ENCODE measurements around the gene NUDCD3.
"Not testable (repeated sequence)": the region's sequence is repeated elsewhere in the genome, so short reads cannot be mapped to it uniquely, and the experiment has no call there.

NUDCD3 gene

DNA sequence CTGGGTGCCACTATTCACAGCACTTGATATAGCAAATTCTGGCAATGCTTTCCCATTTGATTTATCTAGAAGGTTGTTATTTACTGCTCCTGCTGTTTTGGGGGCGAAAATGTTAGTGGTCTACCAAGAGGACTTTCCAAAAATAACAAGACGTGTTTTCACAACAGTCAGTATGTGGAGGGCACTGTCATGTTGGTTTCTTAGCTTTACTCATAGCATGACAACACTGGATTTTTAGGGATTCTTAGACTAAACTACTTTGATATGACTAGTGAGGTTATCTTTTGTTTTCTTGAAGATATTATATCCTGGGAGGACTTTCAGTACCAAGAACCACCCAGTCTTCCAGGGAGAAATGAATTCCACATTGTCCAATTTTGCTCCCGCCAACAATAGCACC lies 49.4 kb downstream of the NUDCD3 start:
- DNase-seq: no peak

- DNase-seq: no peak
Measured at GRCh38 chr7:44440577-44441078, 49.8 kb downstream of the NUDCD3 start.

DNA sequence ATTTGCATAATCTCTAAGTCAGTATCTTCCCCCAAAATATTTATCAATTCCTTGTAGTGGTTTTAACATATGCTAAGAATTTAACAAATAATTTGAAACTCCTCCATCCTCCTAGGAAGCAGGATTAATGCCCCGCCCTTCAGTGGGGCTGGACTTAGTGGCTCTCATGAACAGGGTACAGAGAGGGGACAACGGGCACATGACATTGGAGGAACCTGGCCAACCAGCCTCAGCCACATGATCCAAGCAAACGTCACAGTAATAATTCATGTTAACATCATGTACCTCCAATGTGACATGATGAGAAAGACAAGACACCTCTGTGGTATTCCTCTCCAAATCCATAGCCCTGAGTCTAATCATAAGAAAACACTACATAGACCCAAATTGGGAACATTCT lies 50.5 kb downstream of the NUDCD3 start:
- no peak for DNase-seq

DNA sequence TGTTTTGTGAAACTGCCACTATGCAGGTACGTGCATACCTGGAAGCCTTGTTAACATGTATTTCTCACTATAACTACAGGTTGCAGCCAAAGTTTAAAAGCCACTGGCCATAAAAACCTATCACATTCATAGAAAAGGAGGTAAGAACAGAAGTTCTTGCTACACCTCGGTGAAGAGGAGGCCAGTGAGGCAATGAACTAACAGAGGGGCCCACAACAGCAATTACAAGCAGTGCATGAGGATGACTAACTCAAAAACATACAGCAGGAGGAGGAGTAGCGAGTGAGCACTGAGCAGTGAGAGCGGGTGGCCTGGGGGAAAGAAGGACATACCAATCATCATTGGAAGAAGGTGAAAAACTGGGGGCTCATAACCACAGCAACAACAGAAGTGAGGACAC lies 51.6 kb downstream of the NUDCD3 start:
- DNase-seq: no peak

- DNase-seq: no peak
Measured at GRCh38 chr7:44434201-44434600, 56.3 kb downstream of the NUDCD3 start.

DNA sequence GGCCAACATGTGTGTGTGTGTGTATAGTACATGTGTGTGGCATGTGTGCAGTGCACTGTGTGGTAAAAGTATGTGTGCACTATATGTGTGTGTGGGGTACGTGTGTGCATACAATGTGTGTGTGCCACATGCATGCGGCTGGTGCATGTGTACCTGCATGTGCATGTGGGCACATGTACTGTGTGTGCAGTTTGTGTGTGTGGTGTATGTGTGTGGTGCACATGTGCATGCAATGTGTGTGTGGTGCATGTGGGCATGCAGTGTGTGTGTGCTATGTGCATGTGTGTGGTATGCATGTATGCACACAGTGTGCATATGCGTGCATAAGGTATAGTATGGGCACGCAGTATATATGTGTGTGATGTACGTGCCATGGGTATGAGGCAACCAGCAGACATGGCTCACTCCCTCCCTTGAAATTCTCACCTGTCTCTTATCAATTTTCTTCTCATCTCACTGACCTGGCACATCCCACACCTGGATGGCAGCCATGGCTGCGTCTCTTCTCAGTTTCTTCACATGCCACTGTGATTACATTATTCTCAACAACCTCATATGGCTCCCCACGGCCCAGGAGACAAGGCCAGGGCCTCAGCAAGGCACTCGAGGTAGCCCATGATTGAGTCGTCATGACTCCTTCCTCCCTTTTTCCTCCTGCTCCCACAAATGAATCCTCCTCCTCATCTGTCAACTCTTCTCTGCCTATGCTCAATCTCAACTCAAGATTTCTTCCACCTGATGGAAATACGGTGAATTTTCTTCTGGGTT lies 57.0 kb downstream of the NUDCD3 start:
- no peak for DNase-seq

- no peak for DNase-seq
Measured at GRCh38 chr7:44432381-44432977, 58.0 kb downstream of the NUDCD3 start.

- no peak for DNase-seq
Measured at GRCh38 chr7:44431091-44431608, 59.3 kb downstream of the NUDCD3 start.

- DNase-seq: no peak
Measured at GRCh38 chr7:44430054-44430453, 60.4 kb downstream of the NUDCD3 start.

- DNase-seq: not testable (repeated sequence)
Measured at GRCh38 chr7:44424762-44425161, 65.7 kb downstream of the NUDCD3 start.

- no peak for DNase-seq
Measured at GRCh38 chr7:44416941-44417340, 73.5 kb downstream of the NUDCD3 start.

GRCh38 chr7:44415510-44415909 lies 74.9 kb downstream of the NUDCD3 start:
- no peak for DNase-seq

GRCh38 chr7:44415047-44415446 lies 75.4 kb downstream of the NUDCD3 start:
- no peak for DNase-seq

DNA sequence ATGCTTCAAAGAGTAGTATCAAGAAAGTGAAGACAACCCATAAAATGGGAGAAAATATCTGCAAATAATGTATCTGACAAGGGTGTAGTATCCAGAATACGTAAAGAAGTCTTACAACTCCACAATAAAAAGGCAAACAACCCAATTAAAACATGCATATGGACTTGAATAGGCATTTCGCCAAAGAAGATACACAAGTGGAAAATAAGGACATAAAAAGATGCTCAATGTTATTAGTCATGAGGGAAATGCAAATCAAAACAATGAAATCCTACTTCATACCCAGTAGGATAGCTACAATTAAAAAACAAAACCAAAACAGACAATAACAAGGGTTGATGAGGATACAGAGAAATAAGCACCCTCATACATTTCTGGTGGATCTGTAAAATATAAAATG lies 79.2 kb downstream of the NUDCD3 start:
- DNase-seq: no peak

GRCh38 chr7:44408596-44408995 lies 81.9 kb downstream of the NUDCD3 start:
- no peak for DNase-seq

GRCh38 chr7:44403775-44404174 lies 86.7 kb downstream of the NUDCD3 start:
- DNase-seq: no peak

DNA sequence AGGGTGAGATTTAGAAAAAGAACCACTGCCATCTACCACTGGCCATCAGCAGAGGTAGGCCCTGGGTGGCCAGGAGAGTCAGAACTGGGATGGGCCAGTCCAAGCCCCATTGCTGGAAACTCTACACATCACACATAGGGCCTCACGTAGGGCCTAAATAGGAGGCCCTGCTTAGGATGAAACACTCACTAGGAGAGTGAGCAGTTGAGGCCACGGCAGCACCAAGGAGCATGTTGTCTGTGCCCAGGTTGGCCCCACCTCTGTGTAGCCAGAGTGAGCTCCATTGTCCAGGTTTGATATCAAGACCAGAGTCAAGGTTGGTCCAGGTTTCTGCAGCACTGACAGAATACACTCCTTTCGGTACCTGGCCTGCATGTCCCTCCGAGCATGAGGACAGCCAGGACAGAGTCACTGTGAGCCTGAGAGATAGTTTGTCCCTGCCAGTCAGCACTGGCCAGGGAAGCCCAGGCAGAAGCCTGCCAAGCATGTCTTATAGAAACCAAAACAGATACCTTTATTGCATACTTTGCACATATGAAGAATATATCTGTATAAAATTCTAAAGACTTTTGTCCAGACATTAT lies 87.2 kb downstream of the NUDCD3 start:
- DNase-seq: no peak

DNA sequence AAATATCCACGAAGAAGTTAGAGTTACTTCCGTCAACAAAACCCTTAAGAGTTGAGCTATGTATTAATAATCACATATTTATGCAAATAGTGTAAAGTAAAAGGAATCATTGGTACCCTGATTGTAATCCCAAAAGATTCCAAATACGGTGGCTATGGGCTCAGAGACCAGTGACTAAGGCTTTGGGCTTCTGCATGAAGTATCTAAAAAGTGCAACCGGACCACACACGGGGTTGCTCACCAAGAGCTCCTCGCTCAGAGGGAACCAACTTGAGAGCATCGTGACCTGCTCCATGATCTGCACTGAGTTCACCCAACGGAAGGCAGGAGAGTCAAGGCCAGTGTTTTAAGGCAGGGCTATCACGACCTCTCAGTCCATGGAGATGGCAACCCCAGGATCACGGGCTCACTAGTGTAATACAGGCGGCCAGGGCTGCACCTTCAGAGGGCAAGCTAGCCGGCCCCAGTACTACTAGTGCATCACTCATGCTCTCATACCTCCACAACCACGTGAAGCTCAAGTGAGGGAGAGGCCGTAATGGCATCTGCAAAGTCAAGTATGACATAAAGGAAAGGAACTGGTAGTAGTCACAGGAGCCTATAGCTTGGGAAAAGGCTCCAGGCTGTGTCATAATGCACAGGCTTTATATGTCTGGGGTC lies 87.9 kb downstream of the NUDCD3 start:
- DNase-seq: no peak

DNA sequence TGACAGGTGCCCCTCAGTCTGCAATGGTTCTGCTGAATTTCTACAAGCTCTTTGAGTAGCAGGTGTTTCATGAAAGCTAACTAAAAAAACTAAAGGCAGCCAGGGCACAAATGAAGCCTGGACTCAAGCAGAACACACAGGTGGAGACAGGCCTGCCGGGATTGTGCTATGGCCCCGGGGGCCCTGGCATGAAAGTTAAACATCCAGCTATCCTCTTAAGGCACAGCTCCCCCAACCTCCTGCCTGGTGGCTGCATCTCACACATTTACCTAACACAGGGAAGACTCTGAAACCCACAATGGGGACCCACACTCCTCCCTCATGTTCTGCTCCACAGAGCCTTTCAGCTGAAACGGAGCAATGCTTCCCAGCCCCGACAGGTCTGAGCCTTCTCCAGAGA lies 88.8 kb downstream of the NUDCD3 start:
- DNase-seq: no peak

- no peak for DNase-seq
Measured at GRCh38 chr7:44400033-44400511, 90.4 kb downstream of the NUDCD3 start.

DNA sequence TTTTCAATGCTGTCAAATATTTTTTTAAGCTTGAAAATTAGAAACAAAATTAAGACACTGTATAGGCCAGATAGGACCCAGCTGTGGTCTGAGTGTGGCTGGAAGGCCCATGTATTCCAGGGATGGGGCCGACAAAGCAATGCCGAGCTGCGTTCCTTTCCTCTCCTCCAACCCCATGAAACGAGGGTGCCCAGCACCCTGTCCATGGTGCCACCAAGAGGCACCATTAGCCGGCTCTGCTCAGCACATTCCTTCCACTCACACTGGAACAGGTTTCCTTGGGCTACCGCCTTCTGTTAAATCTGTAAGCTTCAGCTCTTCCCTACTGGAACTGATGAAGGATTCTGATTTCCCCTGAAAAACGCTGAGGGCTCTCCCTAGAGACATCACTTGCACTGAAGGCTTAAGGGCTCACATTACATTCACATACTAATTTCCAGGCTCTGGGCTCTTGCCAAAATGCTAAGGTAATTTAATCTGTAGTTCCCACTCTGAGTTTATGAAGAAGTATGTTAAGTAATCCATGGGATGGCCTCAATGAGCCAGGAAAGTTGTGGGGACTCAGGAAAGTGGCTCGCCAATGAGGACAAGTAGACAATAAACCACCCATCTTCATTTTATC lies 91.4 kb downstream of the NUDCD3 start:
- no peak for DNase-seq

- no peak for DNase-seq
Measured at GRCh38 chr7:44398511-44398911, 91.9 kb downstream of the NUDCD3 start.
